Measurements from ENCODE around the gene KCNF1.

Gene KCNF1

GRCh38 chr2:10911291-10912075 lies at the start of gene KCNF1:
Gene KCNF1 (plus strand): TSS chr2:10911934. CDS start chr2:10912427, 493 bp downstream.
- DNase-seq (ENCODE audit: low spot score), result no peak

- DNase-seq (ENCODE audit: low spot score), result no peak
Observed at GRCh38 chr2:10862330-10862729, 49.4 kb upstream of the KCNF1 start.

GRCh38 chr2:10863047-10863446 lies 48.7 kb upstream of the KCNF1 start:
- DNase-seq (ENCODE audit: low spot score), result no peak

- peak; percentile 47 for DNase-seq (ENCODE audit: low spot score)
Observed at GRCh38 chr2:10863837-10864236, 47.9 kb upstream of the KCNF1 start.

GRCh38 chr2:10864251-10864650 lies 47.5 kb upstream of the KCNF1 start:
- no peak for DNase-seq (ENCODE audit: low spot score)

GRCh38 chr2:10864861-10865636 lies 46.7 kb upstream of the KCNF1 start:
- no peak for DNase-seq (ENCODE audit: low spot score)

GRCh38 chr2:10865841-10866240 lies 45.9 kb upstream of the KCNF1 start:
- DNase-seq (ENCODE audit: low spot score), result no peak

- DNase-seq (ENCODE audit: low spot score), result no peak
Observed at GRCh38 chr2:10867692-10868420, 43.9 kb upstream of the KCNF1 start.

GRCh38 chr2:10868465-10869314 lies 43.0 kb upstream of the KCNF1 start:
- no peak for DNase-seq (ENCODE audit: low spot score)

- no peak for DNase-seq (ENCODE audit: low spot score)
Observed at GRCh38 chr2:10871978-10872377, 39.8 kb upstream of the KCNF1 start.

GRCh38 chr2:10873171-10873570 lies 38.6 kb upstream of the KCNF1 start:
- no peak for DNase-seq (ENCODE audit: low spot score)

GRCh38 chr2:10873790-10874437 lies 37.8 kb upstream of the KCNF1 start:
- DNase-seq (ENCODE audit: low spot score), result no peak

- DNase-seq (ENCODE audit: low spot score), result no peak
Observed at GRCh38 chr2:10875126-10875525, 36.6 kb upstream of the KCNF1 start.

GRCh38 chr2:10876394-10876793 lies 35.3 kb upstream of the KCNF1 start:
- no peak for DNase-seq (ENCODE audit: low spot score)

GRCh38 chr2:10876963-10877362 lies 34.8 kb upstream of the KCNF1 start:
- DNase-seq (ENCODE audit: low spot score), result no peak

GRCh38 chr2:10877651-10878111 lies 34.1 kb upstream of the KCNF1 start:
- no peak for DNase-seq (ENCODE audit: low spot score)

- DNase-seq (ENCODE audit: low spot score), result no peak
Observed at GRCh38 chr2:10878268-10878915, 33.3 kb upstream of the KCNF1 start.

- DNase-seq (ENCODE audit: low spot score), result no peak
Observed at GRCh38 chr2:10879159-10879558, 32.6 kb upstream of the KCNF1 start.

GRCh38 chr2:10879624-10880585 lies 31.8 kb upstream of the KCNF1 start:
- no peak for DNase-seq (ENCODE audit: low spot score)
